Ovary (tissue), 3 donors: Measurements from ENCODE around the gene C11orf54.

Source experiments
- CTCF ChIP-seq, 3 donors: fragments of 450-650 bp in 2 of 3; fragments of 200-600 bp in 1 of 3; IDR thresholded peaks; one replicate each; pipeline versions ENCODE4 v1.5.1 to v1.8.0; 2016 to 2022; ENCODE audit warnings: antibody characterized with exemption in 3 of 3, mild to moderate bottlenecking in 1 of 3
- POLR2A ChIP-seq: fragments of 450-650 bp; IDR thresholded peaks from one replicate; pipeline ENCODE4 v1.6.1; 2017; ENCODE audit warnings: antibody characterized with exemption, mild to moderate bottlenecking, moderate library complexity
- donor health status: DM: no; HTN: no; CAD: no.

GRCh38 chr11:93743291-93743690 lies 1.8 kb downstream of the C11orf54 start:
- no peak for TF ChIP-seq CTCF (IDR thresholded peaks at IDR 0.05)
- TF ChIP-seq POLR2A = no peak
